NAMALWA (cell line): ENCODE results near the gene ACOT8.
"Not testable (repeated sequence)": the region's sequence is repeated elsewhere in the genome, so short reads cannot be mapped to it uniquely, and the experiment has no call there.

Experiments
- DNase-seq: peaks from one replicate; pipeline ENCODE4 v3.0.0-alpha.2; 2015; ENCODE audit warnings: low spot score

The ACOT8 gene

DNA sequence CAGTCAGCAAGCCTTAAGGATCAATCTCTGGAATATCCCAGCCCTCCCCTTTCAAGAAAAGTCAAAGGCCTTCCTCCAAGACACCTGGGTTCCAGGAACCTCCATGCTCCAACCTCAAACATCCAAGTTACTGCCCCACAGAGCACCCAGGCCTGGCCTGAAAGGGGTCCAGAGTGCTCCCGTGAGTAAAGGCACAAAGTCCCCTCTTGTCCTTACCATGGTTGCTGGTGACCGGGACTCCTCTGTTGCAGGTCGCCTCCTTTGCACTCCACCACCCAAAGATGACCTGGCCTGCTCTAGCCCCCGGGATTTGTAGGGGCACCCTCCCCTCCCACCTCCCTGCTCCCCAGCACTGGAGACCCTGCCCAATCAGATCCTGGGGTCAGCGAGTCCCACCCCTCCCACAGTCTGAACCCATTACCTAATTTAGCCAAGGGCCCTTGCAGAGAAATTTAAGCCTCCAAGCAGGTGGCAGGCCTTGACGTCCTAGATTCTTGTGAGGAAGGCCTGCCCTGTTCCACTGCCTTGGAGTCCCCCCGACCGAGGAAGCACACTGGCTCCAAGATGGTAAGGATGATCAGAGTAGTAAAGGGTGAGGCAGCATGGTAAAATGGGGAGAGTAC, 30.1 kb downstream of the ACOT8 start, which contains the start of gene TNNC2:
TNNC2 (minus strand) TSS at position 283 of the 623 bp plus-strand sequence; CDS start at position 219, 64 bp downstream.
- DNase-seq, result no peak

DNA sequence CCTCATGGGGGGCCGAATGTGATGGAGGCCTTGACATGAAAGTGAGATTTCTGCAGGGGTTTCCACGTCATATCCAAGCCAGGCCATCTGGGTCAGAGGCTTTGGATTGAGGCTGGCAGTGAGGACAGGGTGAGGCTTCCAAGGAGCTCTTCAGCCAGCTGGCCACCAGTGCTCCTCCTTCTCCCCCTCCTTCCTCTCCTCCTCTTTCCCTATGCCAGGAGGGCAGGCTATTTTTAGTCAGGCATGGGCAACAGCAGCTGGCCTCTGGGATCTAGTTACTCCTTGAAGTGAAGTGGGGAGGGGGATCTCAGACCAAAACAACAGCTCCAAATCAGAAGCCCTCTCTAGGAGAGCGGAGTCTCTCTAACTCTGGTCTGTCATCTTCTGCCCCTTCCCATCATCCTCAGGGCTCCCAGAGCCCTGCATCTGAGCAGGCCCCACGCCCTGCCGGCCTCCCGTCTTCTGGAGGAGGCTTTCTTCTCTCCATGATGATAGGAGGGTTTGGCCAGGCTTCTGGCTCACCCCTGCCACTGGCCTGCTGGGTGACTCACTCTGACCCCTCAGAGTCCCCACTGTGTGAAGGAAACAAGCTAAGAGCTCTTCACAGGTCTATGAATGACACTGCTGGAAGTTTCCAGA, 30.7 kb downstream of the ACOT8 start:
- DNase-seq, result no peak

DNA sequence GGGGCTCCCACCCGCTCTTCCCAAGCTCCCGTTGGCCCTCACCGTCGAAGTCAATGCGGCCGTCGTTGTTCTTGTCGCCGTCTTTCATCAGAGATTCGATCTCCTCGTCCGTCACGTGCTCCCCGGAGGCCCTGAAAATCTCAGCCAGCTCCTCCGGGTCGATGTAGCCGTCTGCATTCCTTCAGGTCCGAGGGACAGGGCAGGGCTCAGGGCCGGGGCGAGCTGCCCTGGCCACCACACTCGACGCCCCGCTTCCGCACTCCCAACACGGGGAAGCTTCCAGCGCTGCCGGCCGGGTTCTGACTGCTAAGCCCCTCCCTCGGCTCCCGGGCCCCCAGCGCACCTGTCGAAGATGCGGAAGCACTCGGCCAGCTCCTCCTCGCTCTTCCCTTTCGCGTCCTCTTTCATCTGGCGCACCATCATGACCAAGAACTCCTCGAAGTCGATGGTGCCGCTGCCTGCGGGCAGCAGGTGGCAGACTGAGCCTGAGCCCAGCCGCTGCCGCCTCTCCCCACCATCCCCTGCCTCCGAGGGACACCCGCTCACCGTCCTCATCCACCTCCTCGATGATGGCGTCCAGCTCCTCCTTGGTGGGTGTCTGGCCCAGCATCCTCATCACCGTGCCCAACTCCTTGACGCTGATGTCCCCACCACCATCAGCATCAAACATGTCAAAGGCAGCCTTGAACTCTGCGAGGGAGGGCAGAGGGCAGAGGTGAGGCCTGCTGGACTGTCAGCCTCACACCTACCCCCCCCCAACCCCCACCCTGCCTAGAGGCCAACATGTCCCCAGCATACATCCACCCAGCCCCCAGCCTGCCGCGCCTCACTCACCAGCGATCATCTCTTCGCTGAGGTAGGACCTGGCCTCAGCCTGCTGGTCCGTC, 33.0 kb downstream of the ACOT8 start:
- DNase-seq, result peak; percentile 11

DNA sequence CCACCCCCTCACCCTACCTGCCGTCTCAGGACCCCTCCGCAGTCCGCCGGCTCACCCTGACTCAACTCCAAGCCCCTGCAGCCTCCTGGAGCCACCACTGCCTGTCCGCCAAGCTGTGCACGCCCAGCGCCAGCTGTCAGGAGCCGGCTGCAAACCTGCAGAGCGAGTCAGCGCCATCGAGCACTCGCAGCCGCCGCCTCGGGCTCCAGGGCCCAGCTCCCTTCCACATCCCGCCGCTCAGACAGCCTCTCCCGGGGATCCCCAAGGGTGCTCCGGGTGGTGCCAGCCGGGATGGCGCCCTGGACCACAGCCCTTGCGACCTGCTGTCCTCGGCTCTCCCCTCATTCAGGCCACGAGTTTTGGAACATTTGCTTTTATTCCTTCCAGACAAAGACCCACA, 34.3 kb downstream of the ACOT8 start:
- no peak for DNase-seq

DNA sequence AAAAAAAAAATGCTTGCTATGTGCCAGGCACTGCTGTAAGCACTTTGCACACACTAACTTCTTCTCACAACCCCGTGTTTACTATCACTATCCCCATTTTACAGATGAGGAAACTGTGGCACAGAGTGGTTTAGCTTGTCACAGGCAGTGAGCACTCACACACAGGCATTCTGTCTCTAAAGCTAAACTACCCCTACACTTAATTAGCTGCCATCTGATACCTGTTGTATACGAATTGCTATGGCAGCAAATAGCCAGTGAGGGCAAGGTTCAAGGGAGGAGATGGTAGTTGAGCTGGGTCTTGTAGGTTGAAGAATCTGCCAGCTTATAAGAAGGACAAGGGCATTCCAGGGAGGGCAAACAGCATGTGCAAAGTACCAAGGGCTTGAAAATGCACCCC, 35.2 kb downstream of the ACOT8 start:
- DNase-seq, result no peak

DNA sequence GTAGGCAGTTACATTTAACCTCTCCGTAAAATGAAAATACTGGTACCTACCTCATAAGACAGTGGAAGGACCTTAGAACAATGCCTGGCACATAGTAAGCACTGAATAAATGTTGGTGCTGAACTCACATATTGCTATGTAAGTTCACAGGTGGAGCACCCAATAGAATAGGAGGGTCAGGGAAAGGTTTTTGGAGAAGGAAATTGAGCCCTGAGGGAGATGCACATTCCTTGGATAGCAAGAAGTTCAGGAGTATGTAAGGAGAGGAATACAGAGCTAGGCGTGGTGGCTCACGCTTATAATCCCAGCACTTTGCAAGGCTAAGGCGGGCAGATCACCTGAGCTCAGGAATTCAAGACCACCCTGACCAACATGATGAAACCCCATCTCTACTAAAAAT, 37.7 kb downstream of the ACOT8 start:
- DNase-seq, result no peak

DNA sequence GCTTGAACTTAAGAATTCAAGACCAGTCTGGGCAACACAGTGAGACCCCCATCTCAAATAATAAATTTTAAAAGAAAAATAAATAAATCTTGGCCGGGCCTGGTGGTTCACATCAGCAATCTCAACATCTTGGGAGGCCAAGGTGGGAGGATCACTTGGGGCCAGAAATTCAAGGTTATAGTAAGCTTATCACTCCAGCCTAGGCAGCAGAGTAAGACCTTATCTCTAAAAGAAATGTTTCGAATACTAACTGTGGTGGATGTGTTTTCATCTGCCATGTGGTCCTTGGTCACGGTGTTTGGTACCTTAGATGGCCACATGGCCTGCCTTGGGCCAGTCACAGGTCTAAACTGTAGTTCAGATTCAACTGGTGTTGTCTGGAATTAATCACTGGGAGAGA, 39.0 kb downstream of the ACOT8 start:
- DNase-seq, result no peak

DNA sequence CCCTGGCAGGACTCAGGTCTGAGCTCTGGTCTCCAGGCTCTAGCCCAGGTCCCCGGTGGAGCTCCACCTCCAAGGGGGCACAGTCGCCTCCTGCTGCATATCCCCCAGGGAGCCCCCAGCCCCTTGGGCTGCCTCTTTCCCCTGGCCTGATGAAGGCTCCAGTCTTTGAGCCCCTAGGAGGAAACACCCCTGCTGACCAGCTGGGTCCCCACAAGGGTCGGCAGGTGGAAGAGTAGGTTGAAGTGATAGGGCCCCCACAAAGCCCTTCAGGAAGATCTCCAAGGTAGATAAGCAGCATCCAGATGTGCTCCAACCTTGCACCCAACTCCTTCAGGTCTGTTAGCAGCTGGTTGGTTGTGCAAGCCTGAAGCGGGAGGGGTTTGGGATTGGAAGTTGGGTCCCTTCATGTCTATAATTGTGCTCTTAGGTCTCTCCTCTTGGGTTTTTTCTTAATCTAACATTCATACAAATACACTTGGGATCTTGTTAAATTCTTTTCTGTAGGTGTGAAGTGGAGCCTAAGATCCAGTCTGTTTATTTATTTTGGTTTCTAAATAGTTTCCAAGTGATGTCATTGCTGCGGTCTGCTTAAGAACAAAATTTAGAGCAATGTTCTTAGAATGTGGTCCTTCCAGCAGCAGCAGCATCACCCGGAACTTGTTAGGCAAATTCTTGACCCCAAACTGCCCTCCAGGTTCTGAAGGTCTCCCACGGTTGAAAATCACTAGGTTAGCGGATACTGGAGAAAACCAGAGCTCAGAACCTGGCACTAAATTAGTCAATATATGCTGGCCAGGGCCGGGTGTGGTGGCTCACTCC, 39.6 kb downstream of the ACOT8 start:
- DNase-seq, result no peak

DNA sequence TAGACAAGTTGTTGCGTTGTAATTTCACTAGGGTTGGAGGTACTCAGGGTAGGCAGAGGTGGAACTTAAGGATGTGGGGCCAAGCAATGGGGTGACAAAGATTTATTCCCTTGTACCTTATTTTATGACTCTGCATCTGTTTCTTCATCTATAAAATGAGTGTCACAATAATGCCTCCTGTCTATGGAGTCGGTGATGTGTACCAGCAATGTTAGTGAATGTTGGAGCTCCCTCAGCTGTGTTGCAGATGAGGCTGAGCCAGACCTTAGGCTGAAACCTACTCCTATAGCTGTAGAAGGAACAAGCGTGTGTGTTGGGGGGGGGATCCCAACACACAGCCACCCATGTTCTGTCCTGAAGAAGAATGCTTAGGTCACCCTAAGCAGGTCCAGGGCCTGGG, 40.2 kb downstream of the ACOT8 start:
- DNase-seq, result no peak

DNA sequence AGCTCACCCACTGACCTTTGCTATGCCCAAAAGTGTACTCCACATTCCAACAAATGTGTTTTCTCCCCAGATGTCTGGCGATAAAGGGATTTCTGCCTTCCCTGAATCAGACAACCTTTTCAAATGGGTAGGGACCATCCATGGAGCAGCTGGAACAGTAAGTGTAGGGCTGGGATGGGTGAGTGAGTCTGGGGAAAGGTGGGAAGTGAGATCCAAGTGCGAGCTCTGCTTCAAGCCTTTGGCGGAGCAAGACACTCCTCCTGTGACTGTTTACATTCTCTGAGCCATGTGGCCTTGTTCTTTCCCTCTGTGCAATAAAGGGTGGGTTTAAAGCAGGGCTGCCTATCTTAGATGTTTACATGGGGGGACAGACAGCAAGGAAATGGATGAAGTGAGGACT, 42.9 kb downstream of the ACOT8 start:
- no peak for DNase-seq

DNA sequence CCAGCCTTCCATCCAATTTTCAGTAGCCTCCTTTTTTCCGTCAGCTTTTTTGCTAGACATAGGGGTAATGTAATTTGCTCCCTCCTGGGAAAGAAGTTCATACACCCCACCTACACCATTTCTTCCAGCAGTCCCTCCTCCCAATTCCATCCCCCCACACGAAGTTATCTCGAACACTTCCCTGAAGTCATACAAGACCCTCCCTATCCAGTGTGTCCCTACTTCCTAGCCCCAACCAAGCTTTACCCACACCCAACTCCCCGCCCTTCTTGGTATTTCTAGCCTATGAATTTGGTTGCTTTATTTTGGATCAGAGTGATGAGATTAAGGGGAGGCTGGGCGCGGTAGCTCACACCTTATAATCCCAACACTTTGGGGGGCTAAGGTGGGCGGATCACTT, 43.7 kb downstream of the ACOT8 start:
- no peak for DNase-seq

DNA sequence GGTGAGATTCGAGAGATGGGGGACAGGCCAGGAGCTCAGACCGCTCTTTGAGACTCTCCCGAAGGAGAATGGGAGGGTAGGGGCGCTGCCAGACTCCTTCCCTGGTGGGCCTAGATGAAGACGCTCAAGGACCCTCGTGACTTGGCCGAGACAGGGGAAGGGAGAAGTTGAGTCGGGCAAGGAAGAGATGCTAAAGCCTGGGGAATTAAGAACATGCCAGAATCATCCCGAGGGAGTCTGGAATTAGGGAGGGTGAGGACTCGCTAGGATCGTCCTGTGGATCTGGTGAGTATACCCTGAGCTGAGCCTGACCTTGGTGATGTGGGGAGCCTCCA, 44.2 kb downstream of the ACOT8 start:
- no peak for DNase-seq

DNA sequence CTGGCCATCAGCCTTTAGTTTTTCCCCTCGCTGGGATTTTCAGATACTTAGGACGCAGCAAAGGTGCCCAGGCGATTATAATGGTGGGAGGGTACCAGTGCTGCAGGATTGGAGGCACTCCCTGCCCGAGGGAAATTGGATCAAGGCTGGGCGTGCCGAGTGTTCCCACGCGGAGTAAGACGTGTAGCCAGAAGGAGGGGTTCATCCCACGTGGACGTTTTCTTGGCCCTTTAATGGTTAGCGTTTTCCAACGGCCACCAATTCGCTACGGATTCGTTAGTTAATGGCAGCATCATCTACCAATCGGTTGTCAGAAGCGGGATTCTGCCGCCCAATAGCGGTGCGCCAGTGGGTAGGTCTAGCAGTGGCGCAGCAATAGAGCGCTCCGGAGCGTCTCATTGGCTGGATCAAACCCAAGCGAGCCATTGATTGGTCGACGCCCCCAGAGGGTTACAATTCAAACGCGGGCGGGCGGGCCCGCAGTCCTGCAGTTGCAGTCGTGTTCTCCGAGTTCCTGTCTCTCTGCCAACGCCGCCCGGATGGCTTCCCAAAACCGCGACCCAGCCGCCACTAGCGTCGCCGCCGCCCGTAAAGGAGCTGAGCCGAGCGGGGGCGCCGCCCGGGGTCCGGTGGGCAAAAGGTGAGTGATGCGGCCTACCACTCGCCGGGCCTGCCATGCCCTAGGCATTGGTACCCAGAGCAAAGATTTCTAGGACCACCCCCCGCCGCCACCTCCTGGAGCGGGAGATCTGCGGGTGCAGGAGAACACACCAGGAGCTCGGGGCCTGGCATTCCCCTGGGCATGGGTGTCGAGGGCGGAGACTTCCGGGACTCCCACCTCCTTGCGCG, 44.8 kb downstream of the ACOT8 start, which contains the start of gene UBE2C:
UBE2C (plus strand) TSS at position 488 of the 849 bp plus-strand sequence; CDS start at position 540, 52 bp downstream.
- peak; percentile 99 for DNase-seq

DNA sequence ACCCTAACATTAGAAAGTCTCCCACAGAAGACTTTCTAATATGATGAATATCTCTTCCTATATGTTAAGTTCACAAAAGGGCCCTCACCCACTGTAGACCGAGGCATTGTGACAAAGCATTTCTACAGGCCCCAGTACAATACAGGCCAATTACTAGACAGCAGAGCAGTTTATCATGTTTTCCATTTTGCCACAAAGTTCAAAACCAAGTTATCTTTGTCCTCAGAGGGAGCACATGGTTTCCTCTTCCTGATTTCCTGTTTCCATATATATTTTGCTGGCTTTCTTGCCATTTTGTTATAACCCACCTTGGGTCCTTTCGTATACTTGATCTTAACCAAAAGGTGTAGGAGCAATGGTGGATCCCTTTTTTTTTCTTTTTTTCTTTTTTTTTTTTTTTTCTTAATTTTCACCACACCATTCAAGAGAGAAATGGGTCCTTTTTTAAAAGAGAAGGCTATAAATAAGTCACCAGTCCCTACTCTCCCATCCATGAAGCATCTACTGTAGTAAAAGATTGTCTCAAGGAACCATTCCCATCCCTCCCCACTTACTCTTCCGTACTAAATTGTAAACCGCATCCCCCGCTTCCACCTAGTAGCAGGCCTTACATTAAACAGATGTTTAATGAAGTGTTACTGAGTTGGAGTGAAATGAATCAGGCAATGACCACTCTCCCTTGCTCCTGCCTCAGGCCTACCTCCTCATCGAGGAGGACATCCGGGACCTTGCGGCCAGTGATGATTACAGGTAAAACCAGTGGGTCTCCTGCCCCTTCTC, 46.8 kb downstream of the ACOT8 start:
- no peak for DNase-seq

DNA sequence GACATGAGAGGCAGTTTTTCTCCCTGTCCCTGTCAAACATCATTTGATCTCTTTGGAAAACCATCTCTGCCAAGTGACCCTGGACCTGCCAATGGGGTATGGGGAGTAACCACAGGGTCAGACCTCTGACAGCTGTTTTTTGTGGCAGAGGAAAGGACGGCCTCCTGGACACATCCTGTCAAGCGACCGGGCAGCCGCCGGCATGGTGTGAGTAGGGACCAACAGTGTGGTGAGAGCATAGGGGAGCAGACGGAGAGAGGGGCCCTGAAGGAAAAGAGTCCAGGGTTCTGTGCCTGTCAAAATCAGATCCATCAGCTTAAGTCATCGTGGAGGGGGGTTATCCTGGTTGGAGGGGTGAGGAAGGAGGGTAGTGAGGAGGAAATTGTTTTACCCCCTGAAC, 55.3 kb downstream of the ACOT8 start:
- DNase-seq, result no peak

DNA sequence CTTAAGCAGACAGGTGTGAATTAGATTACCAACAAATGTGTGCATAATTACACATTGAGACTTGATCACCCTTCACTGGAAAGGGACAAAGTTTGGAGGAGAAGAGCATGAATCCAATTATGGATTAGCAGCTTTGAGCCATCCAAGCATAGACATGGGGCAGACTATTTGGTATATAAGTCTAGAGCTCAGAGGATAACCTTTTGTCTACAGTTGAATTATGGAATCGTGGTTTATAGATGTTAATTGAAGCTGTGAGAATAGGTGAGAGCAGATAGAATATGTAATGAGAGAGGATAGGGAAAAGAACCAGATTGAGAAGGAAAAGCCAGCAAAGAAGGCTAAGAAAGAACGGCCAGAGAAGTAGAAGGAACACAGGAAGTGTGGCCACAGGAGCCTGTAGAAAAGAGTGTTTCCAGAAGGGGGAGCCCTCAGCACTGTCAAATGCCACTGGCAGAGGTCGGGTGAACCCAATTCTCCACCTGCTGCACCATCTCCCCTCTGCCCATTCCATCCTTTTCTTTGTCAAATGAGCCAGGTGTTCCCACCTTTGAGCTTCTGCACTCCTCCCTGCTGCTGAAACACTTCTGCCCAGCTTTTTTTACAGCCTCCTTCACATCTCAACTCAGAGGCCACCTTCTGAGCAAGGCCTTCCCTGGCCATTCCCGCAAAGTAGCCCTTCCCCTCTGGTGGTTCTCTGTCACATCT, 58.1 kb downstream of the ACOT8 start:
- DNase-seq, result peak; percentile 82

DNA sequence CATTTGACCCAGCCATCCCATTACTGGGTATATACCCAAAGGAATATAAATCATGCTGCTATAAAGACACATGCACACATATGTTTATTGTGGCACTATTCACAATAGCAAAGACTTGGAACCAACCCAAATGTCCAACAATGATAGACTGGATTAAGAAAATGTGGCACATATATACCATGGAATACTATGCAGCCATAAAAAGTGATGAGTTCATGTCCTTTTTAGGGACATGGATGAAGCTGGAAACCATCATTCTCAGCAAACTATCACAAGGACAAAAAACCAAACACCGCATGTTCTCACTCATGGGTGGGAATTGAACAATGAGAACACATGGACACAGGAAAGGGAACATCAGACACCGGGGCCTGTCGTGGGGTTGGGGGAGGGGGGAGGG, 59.2 kb downstream of the ACOT8 start:
- not testable (repeated sequence) for DNase-seq

DNA sequence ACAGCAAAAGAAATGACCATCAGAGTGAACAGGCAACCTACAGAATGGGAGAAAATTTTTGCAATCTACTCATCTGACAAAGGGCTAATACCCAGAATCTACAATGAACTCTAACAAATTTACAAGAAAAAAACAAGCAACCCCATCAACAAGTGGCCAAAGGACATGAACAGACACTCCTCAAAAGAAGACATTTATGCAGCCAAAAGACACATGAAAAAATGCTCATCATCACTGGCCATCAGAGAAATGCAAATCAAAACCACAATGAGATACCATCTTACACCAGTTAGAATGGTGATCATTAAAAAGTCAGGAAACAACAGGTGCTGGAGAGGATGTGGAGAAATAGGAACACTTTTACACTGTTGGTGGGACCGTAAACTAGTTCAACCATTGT, 59.7 kb downstream of the ACOT8 start:
- not testable (repeated sequence) for DNase-seq

DNA sequence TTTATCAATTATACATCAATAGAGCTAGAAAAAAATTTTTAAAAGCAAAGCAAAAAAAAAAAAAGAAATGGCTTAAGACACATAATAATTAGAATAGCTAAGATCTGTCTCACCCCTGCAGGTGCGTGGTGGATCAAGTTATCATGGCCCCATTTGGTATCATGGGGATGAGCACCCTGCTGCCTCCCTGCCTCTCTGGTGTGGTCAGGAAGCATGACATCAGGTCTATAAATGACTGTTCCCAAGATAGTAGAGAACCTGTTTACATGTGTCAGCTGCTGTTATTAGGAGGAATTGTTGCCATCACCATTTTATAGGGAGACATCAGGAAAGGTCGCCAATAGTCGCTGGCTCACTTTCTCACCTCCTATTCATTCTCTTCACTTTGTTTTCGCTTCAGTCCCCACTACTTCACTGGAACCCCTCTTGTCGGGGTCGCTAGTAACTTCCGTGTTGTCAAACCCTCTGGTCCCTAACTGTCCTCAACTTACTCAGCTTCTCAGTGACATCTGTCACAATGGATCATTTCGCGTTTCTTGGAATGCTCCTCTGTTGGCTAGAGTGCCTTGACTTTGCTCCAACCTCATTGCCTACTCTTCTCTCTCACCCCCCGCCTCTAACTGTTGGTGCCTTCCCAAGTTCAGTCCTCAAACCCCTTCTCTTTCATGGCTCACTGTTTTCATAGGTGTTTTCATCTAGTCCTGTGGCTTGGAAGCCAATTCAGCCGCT, 60.7 kb downstream of the ACOT8 start:
- DNase-seq, result no peak
